ENCODE measurements around the gene CCL27. TPM values are rescaled to one million over a fixed set of nuclear protein-coding genes. Genes with fewer than 3 reads are reported as not detected.

The CCL27 gene
- total RNA-seq, 1 experiment from 2014 or later, result not detected

- H3K27me3 Mint-ChIP-seq (ENCODE audit: insufficient read depth, unreplicated experiment), result peaks cover 3% of the 10 kb centered on the region
- H3K4me3 ChIP-seq (ENCODE audit: low read depth, low read length), result no peak overlapping the region
- no TSS peak for BruUV-seq (replicated peaks)
- no peak for TF ChIP-seq CTCF (IDR thresholded peaks at IDR 0.05; ENCODE audit: insufficient read depth in 1 of 2, low read depth in 1 of 2, low read length in 1 of 2, severe bottlenecking in 1 of 2, unreplicated experiment in 1 of 2)
- ChIA-PET POLR2A (no interaction called here), CTCF (interaction anchor here (0.6 to 0.7 kb wide), 2 partner anchors 58 to 102 kb away, joined by 5 read pairs; partner anchors contain the start of gene CNTFR)
- no peaks in the 10 kb centered on the region for H3K9me3 Mint-ChIP-seq (ENCODE audit: unreplicated experiment)
- no peaks in the 10 kb centered on the region for H3K36me3 ChIP-seq (ENCODE audit: control insufficient read depth, insufficient read depth, low read length)
- no peaks in the 10 kb centered on the region for H3K27me3 ChIP-seq (replicated peaks; ENCODE audit: control insufficient read depth, insufficient read depth, low read length)
- H3K4me3 Mint-ChIP-seq (ENCODE audit: unreplicated experiment), result no peak overlapping the region
- H3K36me3 Mint-ChIP-seq (ENCODE audit: insufficient read depth, unreplicated experiment), result no peaks in the 10 kb centered on the region
- H3K9me3 ChIP-seq, result no peaks in the 10 kb centered on the region
- peaks cover 4% of the 10 kb centered on the region; the same call in 1 of the 2 replicates for H3K4me1 ChIP-seq
- peaks cover 6% of the 10 kb centered on the region for H3K4me1 Mint-ChIP-seq (ENCODE audit: low read depth, unreplicated experiment)
- H3K27ac Mint-ChIP-seq (ENCODE audit: unreplicated experiment), result no peak overlapping the region
- intact Hi-C loops (cut with micrococcal nuclease; ENCODE audit: unreplicated experiment), result no loop called here
- DNase-seq, result no peak
These were observed 29.5 kb upstream of the CCL27 start for GRCh38 chr9:34691936-34692315.

GRCh38 chr9:34690983-34691935, 28.8 kb upstream of the CCL27 start, which contains the start of gene CCL19:
Gene CCL19 (minus strand): TSS chr9:34691276. CDS start chr9:34691139, 137 bp downstream.
- Histone ChIP-seq H3K4me1 (peaks cover 4% of the 10 kb centered on the region; the same call in 1 of the 2 replicates), H3K27me3 (replicated peaks; ENCODE audit: control insufficient read depth, insufficient read depth, low read length) (no peaks in the 10 kb centered on the region), H3K9me3 (no peaks in the 10 kb centered on the region), H3K4me3 (ENCODE audit: low read depth, low read length) (no peak within 1 kb of the TSS), H3K36me3 (ENCODE audit: control insufficient read depth, insufficient read depth, low read length) (no peaks in the 10 kb centered on the region)
- H3K4me3 Mint-ChIP-seq (ENCODE audit: unreplicated experiment), result no peak within 1 kb of the TSS
- TF ChIP-seq CTCF (IDR thresholded peaks at IDR 0.05; ENCODE audit: insufficient read depth in 1 of 2, low read depth in 1 of 2, low read length in 1 of 2, severe bottlenecking in 1 of 2, unreplicated experiment in 1 of 2), result no peak
- intact Hi-C loops (cut with micrococcal nuclease; ENCODE audit: unreplicated experiment), result no loop called here
- H3K4me1 Mint-ChIP-seq (ENCODE audit: low read depth, unreplicated experiment), result peaks cover 6% of the 10 kb centered on the region
- H3K27me3 Mint-ChIP-seq (ENCODE audit: insufficient read depth, unreplicated experiment), result peaks cover 3% of the 10 kb centered on the region
- H3K9me3 Mint-ChIP-seq (ENCODE audit: unreplicated experiment), result no peaks in the 10 kb centered on the region
- no peaks in the 10 kb centered on the region for H3K36me3 Mint-ChIP-seq (ENCODE audit: insufficient read depth, unreplicated experiment)
- BruUV-seq (replicated peaks), result no TSS peak
- H3K27ac Mint-ChIP-seq (ENCODE audit: unreplicated experiment), result no peak within 1 kb of the TSS
- DNase-seq, result no peak
- CTCF ChIA-PET, result no interaction called here
- POLR2A ChIA-PET, result no interaction called here

GRCh38 chr9:34689512-34689911, 27.1 kb upstream of the CCL27 start:
- intact Hi-C loops (cut with micrococcal nuclease; ENCODE audit: unreplicated experiment), result no loop called here
- no peak for DNase-seq
- BruUV-seq (replicated peaks), result no TSS peak
- H3K9me3 ChIP-seq, result no peaks in the 10 kb centered on the region
- no peak overlapping the region for H3K4me3 ChIP-seq (ENCODE audit: low read depth, low read length)
- H3K9me3 Mint-ChIP-seq (ENCODE audit: unreplicated experiment), result no peaks in the 10 kb centered on the region
- no peaks in the 10 kb centered on the region for H3K27me3 ChIP-seq (replicated peaks; ENCODE audit: control insufficient read depth, insufficient read depth, low read length)
- H3K36me3 ChIP-seq (ENCODE audit: control insufficient read depth, insufficient read depth, low read length), result no peaks in the 10 kb centered on the region
- peaks cover 3% of the 10 kb centered on the region for H3K27me3 Mint-ChIP-seq (ENCODE audit: insufficient read depth, unreplicated experiment)
- H3K27ac Mint-ChIP-seq (ENCODE audit: unreplicated experiment), result no peak overlapping the region
- peaks cover 6% of the 10 kb centered on the region for H3K4me1 Mint-ChIP-seq (ENCODE audit: low read depth, unreplicated experiment)
- no peak for TF ChIP-seq CTCF (IDR thresholded peaks at IDR 0.05; ENCODE audit: insufficient read depth in 1 of 2, low read depth in 1 of 2, low read length in 1 of 2, severe bottlenecking in 1 of 2, unreplicated experiment in 1 of 2)
- H3K4me1 ChIP-seq, result peaks cover 4% of the 10 kb centered on the region; the same call in 1 of the 2 replicates
- CTCF ChIA-PET, result no interaction called here
- no peaks in the 10 kb centered on the region for H3K36me3 Mint-ChIP-seq (ENCODE audit: insufficient read depth, unreplicated experiment)
- H3K4me3 Mint-ChIP-seq (ENCODE audit: unreplicated experiment), result no peak overlapping the region
- POLR2A ChIA-PET, result no interaction called here

All from Caco-2 (cell line).